H1 (cell line): ENCODE measurements around the gene PSMA2. TPM values are rescaled to one million over a fixed set of nuclear protein-coding genes. Genes with fewer than 3 reads are reported as not detected.
A peak's percentile ranks its signal among the peaks of the same experiment; 100 is the strongest.

ENCODE experiments used
- ASH2L ChIP-seq: fragments of 200-600, 300-600 bp; sonication (generic); IDR thresholded peaks from one replicate; pipeline ENCODE4 v1.7.1; 2017; ENCODE audit warnings: low read length
- BACH1 ChIP-seq: IDR thresholded peaks from 2 replicates; pipeline ENCODE4 v1.6.1; 2012; ENCODE audit warnings: low read length, improper control_type of control experiment
- BCL11A ChIP-seq, 2 experiments: IDR thresholded peaks; one replicate each; pipeline ENCODE4 v1.6.1; 2011; ENCODE audit warnings: low read depth in 2 of 2, low read length in 2 of 2, mild to moderate bottlenecking in 2 of 2
- CBX5 ChIP-seq: fragments of 300-800, 300-1000 bp; sonication (generic); IDR thresholded peaks from 2 replicates; pipeline ENCODE4 v1.7.1; 2016; ENCODE audit warnings: antibody characterized with exemption, low read length, low read depth
- CTBP2 ChIP-seq: IDR thresholded peaks from 2 replicates; pipeline ENCODE4 v1.7.0; 2011; ENCODE audit warnings: borderline replicate concordance, mild to moderate bottlenecking, moderate library complexity, mixed read lengths, low read length; ENCODE audit not compliant: insufficient read depth, insufficient read length
- FOSL1 ChIP-seq: IDR thresholded peaks from 2 replicates; pipeline ENCODE4 v1.6.1; 2011; ENCODE audit warnings: mild to moderate bottlenecking, low read depth, low read length, moderate library complexity; ENCODE audit not compliant: insufficient read depth
- GABPA ChIP-seq: IDR thresholded peaks from 2 replicates; pipeline ENCODE4 v1.6.1; 2011; ENCODE audit warnings: mild to moderate bottlenecking, low read length, moderate library complexity, borderline replicate concordance; ENCODE audit not compliant: insufficient read depth
- GTF2F1 ChIP-seq: IDR thresholded peaks from 2 replicates; pipeline ENCODE4 v1.6.1; 2012; ENCODE audit warnings: low read depth, low read length, improper control_type of control experiment, borderline replicate concordance
- KDM1A ChIP-seq: fragments of 200-600, 300-600 bp; sonication (generic); IDR thresholded peaks from 2 replicates; pipeline ENCODE4 v1.7.1; 2016; ENCODE audit warnings: mild to moderate bottlenecking, low read length, borderline replicate concordance
- KDM4A ChIP-seq: IDR thresholded peaks from one replicate; pipeline ENCODE4 v1.7.1; 2012; ENCODE audit warnings: low read depth, mild to moderate bottlenecking, moderate library complexity, low read length, inconsistent platforms; ENCODE audit not compliant: severe bottlenecking
- MAX ChIP-seq: IDR thresholded peaks from 2 replicates; pipeline ENCODE4 v1.6.1; 2012; ENCODE audit warnings: inconsistent platforms
- NRF1 ChIP-seq: IDR thresholded peaks from 2 replicates; pipeline ENCODE4 v1.6.1; 2011; ENCODE audit warnings: mild to moderate bottlenecking, low read depth, low read length, improper control_type of control experiment
- RAD21 ChIP-seq, 2 experiments: IDR thresholded peaks in 1 of 2; conservative IDR thresholded peaks in 1 of 2; 2 replicates each; pipeline ENCODE4 v1.6.1; 2011; ENCODE audit warnings: low read depth in 2 of 2, low read length in 2 of 2, improper control_type of control experiment in 1 of 2, inconsistent platforms in 1 of 2, mild to moderate bottlenecking in 1 of 2, moderate library complexity in 1 of 2
- RBBP5 ChIP-seq: IDR thresholded peaks from 2 replicates; pipeline ENCODE4 v1.7.1; 2012; ENCODE audit warnings: low read depth, mild to moderate bottlenecking, inconsistent platforms, low read length, moderate library complexity, borderline replicate concordance
- RNF2 ChIP-seq: fragments of 200-900, 300-1000 bp; sonication (generic); IDR thresholded peaks from 2 replicates; pipeline ENCODE4 v1.7.1; 2016; ENCODE audit warnings: borderline replicate concordance, low read depth, mild to moderate bottlenecking, antibody characterized with exemption, low read length; ENCODE audit not compliant: poor library complexity, severe bottlenecking; ENCODE audit errors: missing control alignments
- SP4 ChIP-seq: IDR thresholded peaks from 2 replicates; pipeline ENCODE4 v1.6.1; 2012; ENCODE audit warnings: low read length, inconsistent platforms
- SRF ChIP-seq: IDR thresholded peaks from 2 replicates; pipeline ENCODE4 v1.6.1; 2011; ENCODE audit warnings: mild to moderate bottlenecking, low read depth, low read length, moderate library complexity
- TAF7 ChIP-seq: optimal IDR thresholded peaks from 2 replicates; pipeline ENCODE3; 2011; ENCODE audit warnings: low read depth, mild to moderate bottlenecking, inconsistent platforms, low read length, moderate library complexity, borderline replicate concordance
- YY1 ChIP-seq: IDR thresholded peaks from 2 replicates; pipeline ENCODE4 v1.6.1; 2011; ENCODE audit warnings: low read depth, mild to moderate bottlenecking, low read length
- polyA plus RNA-seq, 7 experiments: library from polyadenylated mRNA; depleted of rRNA in 3 of 7; stranded (reverse) in 5 of 7; unstranded in 2 of 7; fragments of >200 nt in 5 of 7; fragments of 200-250 nt in 2 of 7; gene quantifications; 1 replicate in 5 of 7; 2 replicates in 1 of 7; 4 replicates in 1 of 7; pipeline versions ENCODE4 v1.2.1 to v1.2.3, GENCODE V29; 2011 to 2013; ENCODE audit warnings: missing spikeins in 2 of 7, mixed read lengths in 2 of 7
- total RNA-seq: library from RNA; stranded (reverse); fragmentation: NEBNext Ultra II Directional; extraction: Animal tissue kit (Norgen Biotek cat#: 25700); gene quantifications from 2 replicates; pipeline ENCODE4 v1.2.1, GENCODE V29; 2021

Gene PSMA2
- total and polyA plus RNA-seq, 2 of the 8 experiments (the other 6 are each of a cell fraction or from before 2014, with no cell fraction given) = 211 to 259 TPM

GRCh38 chr7:42911454-42912447, 20.2 kb downstream of the PSMA2 start, which contains the start of gene C7orf25 (continued):
- no peak for TF ChIP-seq CTBP2
- no peak for TF ChIP-seq FOSL1
- TF ChIP-seq TAF7 = peak; percentile 72
- TF ChIP-seq GABPA = no peak
- TF ChIP-seq CBX5 = no peak
- no peak for TF ChIP-seq BACH1
- peak; percentile 100 for TF ChIP-seq YY1
- no peak for TF ChIP-seq RNF2
- TF ChIP-seq ASH2L = peak; percentile 97
- TF ChIP-seq MAX = peak; percentile 90
- TF ChIP-seq SRF = no peak
- TF ChIP-seq NRF1 = no peak
- no peak for TF ChIP-seq SP4
- no peak for TF ChIP-seq KDM4A
- TF ChIP-seq RAD21 (IDR thresholded peaks at IDR 0.05 in 1 of 2, conservative IDR thresholded peaks at IDR 0.05 in 1 of 2; ENCODE audit: low read depth in 2 of 2, low read length in 2 of 2) = no peak
- no peak for TF ChIP-seq GTF2F1
- 0 out of 2 replicates have a peak, but pooled peaks have one; percentile 32 for TF ChIP-seq KDM1A
- TF ChIP-seq RBBP5 = peak; percentile 97; the same call in 1 of the 2 replicates
- no peak for TF ChIP-seq BCL11A (IDR thresholded peaks at IDR 0.05; ENCODE audit: low read depth in 2 of 2, low read length in 2 of 2)
